WERI-Rb-1 (cell line): Measurements from ENCODE around the gene GUCA2B.

ENCODE experiments used
- DNase-seq: peaks from one replicate; pipeline ENCODE4 v3.0.0-alpha.2; 2020
- H3K27ac ChIP-seq: fragments of 250-450 bp; sonication (Bioruptor Pico); 2 replicates; pipeline ENCODE4 v1.5.1; 2020; ENCODE audit warnings: mild to moderate bottlenecking, moderate library complexity
- H3K27me3 ChIP-seq: fragments of 250-450 bp; sonication (Bioruptor Pico); 2 replicates; pipeline ENCODE4 v1.5.1; 2021; ENCODE audit warnings: mild to moderate bottlenecking, low read depth, moderate library complexity; ENCODE audit not compliant: insufficient read depth, severe bottlenecking
- H3K36me3 ChIP-seq: fragments of 250-450 bp; sonication (Bioruptor Pico); 2 replicates; pipeline ENCODE4 v1.5.1; 2020; ENCODE audit warnings: mild to moderate bottlenecking, moderate library complexity
- H3K4me3 ChIP-seq: 2 replicates; pipeline ENCODE4 v1.5.1; 2011; ENCODE audit warnings: low read depth, mild to moderate bottlenecking, control low read depth, low read length
- H3K9me3 ChIP-seq: fragments of 250-450 bp; sonication (Bioruptor Pico); 2 replicates; pipeline ENCODE4 v1.5.1; 2021; ENCODE audit warnings: mild to moderate bottlenecking, moderate library complexity; ENCODE audit not compliant: severe bottlenecking
- TF ChIP-seq, protein P1 (sequence below): IDR thresholded peaks from 2 replicates; pipeline ENCODE4 v1.5.1; 2011; ENCODE audit warnings: low read depth, mild to moderate bottlenecking, control low read depth, inconsistent platforms, low read length

The GUCA2B gene

GRCh38 chr1:42130061-42130660 is 23.0 kb upstream of the GUCA2B start:
- no peaks in the 10 kb centered on the region for H3K36me3 ChIP-seq
- H3K9me3 ChIP-seq, result no peaks in the 10 kb centered on the region
- H3K27ac ChIP-seq, result no peak overlapping the region
- DNase-seq, result no peak
- TF ChIP-seq, protein P1, sequence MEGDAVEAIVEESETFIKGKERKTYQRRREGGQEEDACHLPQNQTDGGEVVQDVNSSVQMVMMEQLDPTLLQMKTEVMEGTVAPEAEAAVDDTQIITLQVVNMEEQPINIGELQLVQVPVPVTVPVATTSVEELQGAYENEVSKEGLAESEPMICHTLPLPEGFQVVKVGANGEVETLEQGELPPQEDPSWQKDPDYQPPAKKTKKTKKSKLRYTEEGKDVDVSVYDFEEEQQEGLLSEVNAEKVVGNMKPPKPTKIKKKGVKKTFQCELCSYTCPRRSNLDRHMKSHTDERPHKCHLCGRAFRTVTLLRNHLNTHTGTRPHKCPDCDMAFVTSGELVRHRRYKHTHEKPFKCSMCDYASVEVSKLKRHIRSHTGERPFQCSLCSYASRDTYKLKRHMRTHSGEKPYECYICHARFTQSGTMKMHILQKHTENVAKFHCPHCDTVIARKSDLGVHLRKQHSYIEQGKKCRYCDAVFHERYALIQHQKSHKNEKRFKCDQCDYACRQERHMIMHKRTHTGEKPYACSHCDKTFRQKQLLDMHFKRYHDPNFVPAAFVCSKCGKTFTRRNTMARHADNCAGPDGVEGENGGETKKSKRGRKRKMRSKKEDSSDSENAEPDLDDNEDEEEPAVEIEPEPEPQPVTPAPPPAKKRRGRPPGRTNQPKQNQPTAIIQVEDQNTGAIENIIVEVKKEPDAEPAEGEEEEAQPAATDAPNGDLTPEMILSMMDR, result no peak
- H3K27me3 ChIP-seq, result no peaks in the 10 kb centered on the region
- no peak overlapping the region for H3K4me3 ChIP-seq

DNA sequence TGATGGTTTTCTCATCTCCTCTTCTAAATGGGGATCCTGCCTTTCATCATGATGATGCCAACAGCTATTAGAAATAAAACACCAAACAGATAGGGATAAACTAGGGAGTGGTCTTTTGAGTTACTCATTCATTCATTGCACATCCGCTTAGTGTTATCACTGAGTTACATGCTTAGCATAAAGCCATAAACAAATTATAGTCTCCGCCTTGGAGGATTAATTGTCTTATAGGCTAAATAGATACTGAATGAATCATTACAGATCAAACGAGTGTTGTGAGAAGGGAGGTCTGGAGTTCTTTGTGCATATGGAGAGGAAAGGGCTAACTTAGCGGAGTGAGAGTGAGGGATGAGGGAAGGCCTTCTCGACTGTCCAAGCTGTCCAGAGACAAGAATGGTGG is 19.8 kb upstream of the GUCA2B start:
- DNase-seq, result no peak
- TF ChIP-seq, protein P1, result no peak
- H3K27me3 ChIP-seq, result no peaks in the 10 kb centered on the region
- H3K4me3 ChIP-seq, result no peak overlapping the region
- no peaks in the 10 kb centered on the region for H3K36me3 ChIP-seq
- H3K9me3 ChIP-seq, result no peaks in the 10 kb centered on the region
- no peak overlapping the region for H3K27ac ChIP-seq

DNA sequence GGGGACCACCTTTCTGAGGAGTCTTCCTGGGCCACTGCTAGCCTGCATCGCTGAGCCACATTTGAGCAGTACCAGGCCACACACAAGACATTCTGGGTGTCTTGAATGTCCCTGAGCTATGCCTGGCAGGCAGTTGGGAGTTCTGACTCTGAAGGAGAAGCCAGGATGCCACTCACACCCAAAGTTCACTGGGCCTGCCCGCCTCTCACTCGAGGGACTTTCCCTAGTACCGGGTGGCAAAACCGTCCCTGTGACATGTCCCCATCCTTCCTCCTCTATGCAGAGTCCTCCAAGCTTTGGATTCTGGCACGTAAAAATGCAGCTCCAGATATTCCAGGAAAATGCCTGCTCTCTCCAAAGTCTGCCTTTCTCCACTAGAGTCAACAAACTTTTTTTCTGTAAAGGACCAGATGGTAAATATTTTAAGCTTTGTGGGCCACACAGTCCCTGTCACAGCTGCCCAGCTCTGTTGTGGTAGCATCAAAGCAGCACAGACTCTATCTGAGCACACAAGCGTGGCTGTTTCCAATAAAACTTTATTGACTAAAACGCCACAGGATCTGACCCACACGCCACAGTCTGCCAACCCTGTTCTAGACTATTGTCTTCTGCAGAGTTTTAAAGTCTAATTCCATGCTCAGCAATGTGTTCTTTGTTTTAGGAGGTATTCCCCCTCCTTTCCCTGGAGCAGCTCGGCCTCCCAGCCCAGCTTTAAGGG is 19.2 kb upstream of the GUCA2B start:
- no peak overlapping the region for H3K27ac ChIP-seq
- DNase-seq, result no peak
- H3K36me3 ChIP-seq, result no peaks in the 10 kb centered on the region
- H3K4me3 ChIP-seq, result no peak overlapping the region
- no peaks in the 10 kb centered on the region for H3K27me3 ChIP-seq
- H3K9me3 ChIP-seq, result no peaks in the 10 kb centered on the region
- TF ChIP-seq, protein P1, result no peak

DNA sequence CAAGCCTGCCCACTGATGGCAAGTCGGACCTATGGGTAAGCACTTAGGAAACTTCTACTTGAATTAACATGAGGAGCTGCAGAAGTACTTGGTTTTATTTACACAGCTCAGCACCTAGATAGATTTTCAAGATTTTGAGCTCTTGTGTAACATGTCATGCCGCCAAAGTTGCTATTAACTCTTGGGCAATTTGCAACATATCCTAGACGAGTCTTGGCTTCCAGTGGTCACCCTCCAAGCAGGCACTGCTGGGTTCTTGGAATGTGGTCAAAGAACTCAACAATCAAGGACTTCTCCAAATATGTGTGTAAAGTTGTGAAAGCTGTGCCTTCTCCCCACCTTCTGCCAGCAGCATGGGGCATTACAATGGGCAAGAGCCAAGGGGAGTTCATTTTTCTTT is 17.8 kb upstream of the GUCA2B start:
- no peak for DNase-seq
- H3K9me3 ChIP-seq, result no peaks in the 10 kb centered on the region
- no peak overlapping the region for H3K27ac ChIP-seq
- no peak overlapping the region for H3K4me3 ChIP-seq
- no peaks in the 10 kb centered on the region for H3K36me3 ChIP-seq
- no peaks in the 10 kb centered on the region for H3K27me3 ChIP-seq
- TF ChIP-seq, protein P1, result no peak

- H3K27me3 ChIP-seq, result no peaks in the 10 kb centered on the region
- TF ChIP-seq, protein P1, result no peak
- H3K9me3 ChIP-seq, result no peaks in the 10 kb centered on the region
- no peak overlapping the region for H3K27ac ChIP-seq
- H3K4me3 ChIP-seq, result no peak overlapping the region
- DNase-seq, result no peak
- H3K36me3 ChIP-seq, result no peaks in the 10 kb centered on the region
These were observed 16.7 kb upstream of the GUCA2B start for GRCh38 chr1:42136466-42136865.
